GM12878 (cell line): Measurements from ENCODE around the gene KIF4B. TPM values are rescaled to one million over a fixed set of nuclear protein-coding genes. Genes with fewer than 3 reads are reported as not detected.
"Not testable (repeated sequence)": the region's sequence is repeated elsewhere in the genome, so short reads cannot be mapped to it uniquely, and the experiment has no call there.

Experiments
- ATAC-seq: fragments of 200-7000 bp; cut with Tn5 transposase; 3 replicates; pipeline ENCODE4 v1.9.1; 2020; ENCODE audit warnings: mild to moderate bottlenecking, moderate library complexity
- BruUV-seq: library from RNA; stranded (reverse); fragments of 400-500 nt; replicated peaks from 2 replicates; lab custom pipeline; 2021; lab: Mats Ljungman, UMichigan
- CTCF ChIA-PET: fragments of 300-600 bp; sonication (Branson Sonifier 250); formaldehyde crosslinking; extraction: SDS; loops from one replicate; lab custom pipeline; 2021; ENCODE audit warnings: inconsistent platforms; lab: Yijun Ruan, JAX
- POLR2A ChIA-PET: fragments of 350-600 bp; formaldehyde crosslinking; extraction: SDS; loops from one replicate; lab custom pipeline; 2021; ENCODE audit warnings: inconsistent platforms; lab: Charles Lee
- RAD21 ChIA-PET: fragments of 300-600 bp; sonication (Branson Sonifier 250); formaldehyde crosslinking; loops from one replicate; lab custom pipeline; 2023; ENCODE audit warnings: antibody characterized with exemption; ENCODE audit not compliant: unreplicated experiment; lab: Charles Lee
- SMC1A ChIA-PET: fragments of 300-600 bp; sonication (Branson Sonifier 250); formaldehyde crosslinking; loops from one replicate; lab custom pipeline; 2023; ENCODE audit not compliant: unreplicated experiment, uncharacterized antibody; lab: Charles Lee
- DNase-seq: peaks from one replicate; pipeline ENCODE4 v3.0.0-alpha.2; 2011; ENCODE audit warnings: low read depth, low spot score
- FAIRE-seq: peaks from 3 replicates; lab custom pipeline; 2011; peaks lifted over from hg19 to GRCh38; lab: Jason Lieb, UNC
- H2AFZ ChIP-seq: 2 replicates; pipeline ENCODE4 v1.6.0; 2011; ENCODE audit warnings: low read depth, low read length, control low read depth; ENCODE audit not compliant: control insufficient read depth
- H3K27ac ChIP-seq: 2 replicates; pipeline ENCODE4 v1.5.1; 2011; ENCODE audit warnings: control low read depth; ENCODE audit not compliant: control insufficient read depth, insufficient read depth
- H3K27me3 ChIP-seq, 2 experiments: replicated peaks in 1 of 2; 2 replicates each; pipeline versions ENCODE4 v1.6.0 to v1.6.1; 2011; ENCODE audit warnings: low read length in 1 of 2; ENCODE audit not compliant: control insufficient read depth in 2 of 2, insufficient read depth in 2 of 2
- H3K36me3 ChIP-seq, 2 experiments: 2 replicates each; pipeline ENCODE4 v1.5.1; 2011; ENCODE audit warnings: low read length in 1 of 2; ENCODE audit not compliant: control insufficient read depth in 2 of 2, insufficient read depth in 2 of 2
- H3K4me1 ChIP-seq: 2 replicates; pipeline ENCODE4 v1.6.1; 2011; ENCODE audit warnings: mild to moderate bottlenecking, low read length, moderate library complexity, mixed read lengths; ENCODE audit not compliant: control insufficient read depth, insufficient read depth
- H3K4me2 ChIP-seq: 2 replicates; pipeline ENCODE4 v1.6.0; 2011; ENCODE audit warnings: control low read depth; ENCODE audit not compliant: control insufficient read depth, insufficient read depth
- H3K4me3 ChIP-seq: fragments of 200-600 bp; sonication (generic); 2 replicates; pipeline ENCODE4 v1.5.1; 2016
- H3K79me2 ChIP-seq: 2 replicates; pipeline ENCODE4 v1.6.0; 2011; ENCODE audit warnings: low read length; ENCODE audit not compliant: control insufficient read depth, insufficient read depth
- H3K9ac ChIP-seq: 2 replicates; pipeline ENCODE4 v1.8.0; 2011; ENCODE audit warnings: low read length, control low read depth, mixed read lengths; ENCODE audit not compliant: control insufficient read depth, insufficient read depth
- H3K9me3 ChIP-seq: replicated peaks from 3 replicates; pipeline ENCODE4 v1.5.1; 2011; ENCODE audit warnings: mild to moderate bottlenecking, low read length; ENCODE audit not compliant: control insufficient read depth, insufficient read depth
- H4K20me1 ChIP-seq: 2 replicates; pipeline ENCODE4 v1.6.0; 2011; ENCODE audit not compliant: control insufficient read depth, insufficient read depth
- ETV6 ChIP-seq, 2 experiments: fragments of 450-650 bp in 1 of 2; IDR thresholded peaks in 1 of 2; conservative IDR thresholded peaks in 1 of 2; 2 replicates each; pipeline ENCODE4 v1.6.1; 2014; ENCODE audit warnings: antibody characterized with exemption in 1 of 2, borderline replicate concordance in 1 of 2, low read depth in 1 of 2, mild to moderate bottlenecking in 1 of 2, moderate library complexity in 1 of 2
- GATAD2B ChIP-seq: fragments of 450-650 bp; conservative IDR thresholded peaks from 2 replicates; pipeline ENCODE4 v1.6.1; 2017; ENCODE audit warnings: low read depth, mild to moderate bottlenecking, moderate library complexity
- MEF2A ChIP-seq: IDR thresholded peaks from 2 replicates; pipeline ENCODE4 v1.6.1; 2011; ENCODE audit warnings: low read depth, mild to moderate bottlenecking, low read length, moderate library complexity; ENCODE audit not compliant: insufficient read depth
- NRF1 ChIP-seq: conservative IDR thresholded peaks from 2 replicates; pipeline ENCODE4 v1.6.1; 2011; ENCODE audit warnings: mild to moderate bottlenecking, low read depth, low read length, improper control_type of control experiment
- SREBF1 ChIP-seq: IDR thresholded peaks from 2 replicates; pipeline ENCODE4 v1.6.1; 2012; ENCODE audit warnings: mild to moderate bottlenecking, low read length
- WGBS: methylation state at CpG from one replicate; pipeline ENCODE4 v1.1.6; 2016; ENCODE audit warnings: low lambda C conversion rate; ENCODE audit not compliant: insufficient replicate concordance, insufficient coverage; ENCODE audit errors: missing lambda C conversion rate; 5-methylcytosine and 5-hydroxymethylcytosine counted together
- in situ Hi-C: fragments of 300-500 bp; cut with MboI; formaldehyde crosslinking; loops from 9 replicates; pipeline ENCODE4 v1.14.3; 2018; ENCODE audit warnings: mixed read lengths
- intact Hi-C: fragments of 100-400 bp; cut with micrococcal nuclease; formaldehyde crosslinking; loops from one replicate; pipeline ENCODE4 v1.14.2; 2022; ENCODE audit not compliant: unreplicated experiment
- polyA plus RNA-seq, 11 experiments: library from polyadenylated mRNA; depleted of rRNA in 4 of 11; unstranded in 6 of 11; stranded (reverse) in 5 of 11; fragments of >200 nt; fragmentation: Nextera tagmentation in 4 of 11; fragmentation: Illumina TruSeq in 1 of 11; extraction: Ambion mirVana in 4 of 11; extraction: Trizol in 1 of 11; gene quantifications; 1 replicate in 1 of 11; 2 replicates in 10 of 11; pipeline versions ENCODE4 v1.2.1 to v1.2.3, GENCODE V29; 2011 to 2016; ENCODE audit warnings: inconsistent platforms in 2 of 11, missing spikeins in 2 of 11, low read depth in 1 of 11
- total RNA-seq, 4 experiments: library from RNA; depleted of rRNA in 3 of 4; stranded (reverse); fragments of >200 nt in 3 of 4; fragmentation: Illumina TruSeq in 1 of 4; extraction: Trizol in 1 of 4; gene quantifications; 2 replicates each; pipeline versions ENCODE4 v1.2.1 to v1.2.3, GENCODE V29; 2013 to 2021

The KIF4B gene
- total and polyA plus RNA-seq, 10 of the 15 experiments (the other 5 are each of a cell fraction or from before 2014, with no cell fraction given): 0.02 to 0.20 (median 0.05) TPM; not detected in 4

DNA sequence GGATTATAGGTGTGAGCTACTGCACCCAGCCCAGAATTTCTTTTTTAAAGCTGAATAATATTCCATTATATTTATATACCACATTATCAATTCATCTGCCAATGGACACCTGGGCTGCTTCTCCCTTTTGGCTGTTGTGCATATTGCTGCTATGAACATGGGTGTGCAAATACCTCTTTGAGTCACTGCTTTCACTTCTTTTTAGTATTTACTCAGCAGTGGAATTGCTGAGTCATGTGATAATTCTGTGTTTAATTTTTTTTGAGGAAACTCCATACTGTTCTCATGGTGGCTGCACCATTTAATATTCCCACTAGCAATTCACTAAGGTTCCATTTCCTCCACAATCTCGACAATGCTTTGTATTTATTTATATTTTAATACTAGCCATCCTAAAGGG lies 36.1 kb upstream of the KIF4B start (continued):
- TF ChIP-seq ETV6 (conservative IDR thresholded peaks at IDR 0.05 in 1 of 2, IDR thresholded peaks at IDR 0.05 in 1 of 2; ENCODE audit: borderline replicate concordance in 1 of 2, low read depth in 1 of 2): no peak
- no peak for TF ChIP-seq SREBF1
- no peak for TF ChIP-seq MEF2A
- no peak for TF ChIP-seq NRF1
- TF ChIP-seq GATAD2B: no peak

DNA sequence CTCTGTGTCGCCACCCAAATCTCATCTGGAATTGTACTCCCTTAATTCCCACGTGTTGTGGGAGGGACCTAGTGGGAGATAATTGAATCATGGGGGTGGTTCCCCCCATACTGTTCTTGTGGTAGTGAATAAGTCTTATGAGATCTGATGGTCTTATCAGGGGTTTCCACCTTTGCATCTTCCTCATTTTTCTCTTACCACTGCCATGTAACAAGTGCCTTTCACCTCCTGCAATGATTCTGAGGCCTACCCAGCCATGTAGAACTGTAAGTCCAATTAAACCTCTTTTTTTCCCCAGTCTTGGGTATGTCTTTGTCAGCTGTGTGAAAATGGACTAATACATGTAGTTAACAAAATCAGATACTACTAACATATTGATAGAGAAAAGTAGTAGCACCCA lies 35.3 kb upstream of the KIF4B start:
- H3K36me3 ChIP-seq, H2AFZ ChIP-seq, SMC1A ChIA-PET, H3K9me3 ChIP-seq, CTCF ChIA-PET, H3K79me2 ChIP-seq, H4K20me1 ChIP-seq, H3K4me3 ChIP-seq, H3K4me2 ChIP-seq, in situ Hi-C loops, H3K27ac ChIP-seq, BruUV-seq, ATAC-seq, H3K27me3 ChIP-seq, FAIRE-seq, H3K4me1 ChIP-seq, RAD21 ChIA-PET, H3K9ac ChIP-seq, POLR2A ChIA-PET, DNase-seq: not testable (repeated sequence)
- WGBS: 69% methylated on average over 2 of the region's 2 CpGs
- intact Hi-C loops: loop anchor here (10.0 kb wide), 1 partner anchor 167 kb away; no protein-coding TSS in a partner anchor
